Nucleus accumbens (tissue), 56 donors: ENCODE measurements around the gene KDF1.

Experiments
- DNase-seq, 56 donors: peaks; one replicate each; lab custom pipeline; 2025; lab: John Stamatoyannopoulos, UW

The KDF1 gene

DNA sequence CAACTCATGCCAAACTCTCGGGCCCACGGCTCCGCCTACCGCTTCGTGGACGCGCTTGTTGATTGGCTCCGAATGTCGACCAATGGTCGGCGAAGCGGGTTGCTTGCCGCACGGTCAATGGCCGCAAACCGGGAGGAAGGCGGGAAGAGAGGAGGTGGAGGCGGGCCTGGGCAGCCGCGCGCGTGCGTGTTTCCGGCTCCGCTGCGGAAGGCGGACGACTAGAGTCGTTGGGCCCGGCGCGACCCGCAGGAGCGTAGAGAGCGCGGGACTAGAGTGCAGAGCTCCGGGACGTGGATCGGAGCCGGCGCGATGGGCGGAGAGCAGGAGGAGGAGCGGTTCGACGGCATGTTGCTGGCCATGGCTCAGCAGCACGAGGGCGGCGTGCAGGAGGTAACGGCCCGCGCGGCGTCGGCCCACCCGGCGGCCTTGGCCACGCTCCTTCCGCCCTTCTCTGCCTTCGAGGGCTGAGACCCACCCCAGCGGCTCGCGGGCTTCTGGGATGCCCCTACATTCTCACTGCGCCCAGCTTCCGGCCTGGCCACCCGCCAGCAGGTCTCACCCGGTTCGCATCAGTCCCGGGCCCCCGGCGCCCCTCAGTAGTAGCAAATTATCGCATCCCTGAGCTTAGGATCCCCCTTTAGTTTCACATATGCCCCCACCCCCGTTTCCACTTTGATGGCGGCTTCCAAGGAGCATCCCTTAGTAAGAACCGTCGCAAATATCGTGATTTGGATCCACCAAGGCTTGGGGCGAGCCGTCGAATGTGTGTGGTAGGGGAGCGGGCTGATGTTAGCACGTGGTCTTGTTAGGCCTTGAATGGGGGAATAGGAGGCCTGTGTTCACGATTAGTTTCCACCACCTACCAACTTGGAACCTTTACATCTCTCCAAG, 38.5 kb downstream of the KDF1 start, which contains the start of gene NUDC:
Gene NUDC, plus strand, starts transcription at position 204 of the 891 bp plus-strand sequence. Its CDS starts 106 bp downstream, at position 310.
- DNase-seq, result peak; percentile 77 to 99 (median 97)

DNA sequence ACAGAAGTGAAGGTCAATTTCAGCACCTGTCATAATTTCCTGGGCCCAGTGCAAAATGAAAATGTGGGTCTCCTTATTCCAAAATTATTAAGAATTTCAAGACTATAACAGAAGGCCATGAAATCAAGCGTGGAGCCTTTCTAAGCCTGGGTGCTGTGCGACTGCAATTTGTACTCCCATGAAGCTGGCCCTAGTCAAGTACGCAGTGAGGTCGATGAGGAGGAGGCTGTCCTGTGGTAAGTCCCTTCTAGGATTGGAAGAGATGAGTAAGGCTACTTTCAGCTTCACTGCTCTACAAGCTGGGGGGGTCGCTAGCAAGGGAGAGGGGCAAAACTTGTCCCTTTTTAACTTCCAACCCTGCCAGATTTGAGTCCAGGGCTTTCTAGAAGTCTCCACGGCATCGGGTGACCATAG, 39.1 kb downstream of the KDF1 start:
- DNase-seq, result peak in 1 of 56 donors; percentile 27

GRCh38 chr1:26915204-26915842, 44.9 kb downstream of the KDF1 start:
- DNase-seq, result no peak

DNA sequence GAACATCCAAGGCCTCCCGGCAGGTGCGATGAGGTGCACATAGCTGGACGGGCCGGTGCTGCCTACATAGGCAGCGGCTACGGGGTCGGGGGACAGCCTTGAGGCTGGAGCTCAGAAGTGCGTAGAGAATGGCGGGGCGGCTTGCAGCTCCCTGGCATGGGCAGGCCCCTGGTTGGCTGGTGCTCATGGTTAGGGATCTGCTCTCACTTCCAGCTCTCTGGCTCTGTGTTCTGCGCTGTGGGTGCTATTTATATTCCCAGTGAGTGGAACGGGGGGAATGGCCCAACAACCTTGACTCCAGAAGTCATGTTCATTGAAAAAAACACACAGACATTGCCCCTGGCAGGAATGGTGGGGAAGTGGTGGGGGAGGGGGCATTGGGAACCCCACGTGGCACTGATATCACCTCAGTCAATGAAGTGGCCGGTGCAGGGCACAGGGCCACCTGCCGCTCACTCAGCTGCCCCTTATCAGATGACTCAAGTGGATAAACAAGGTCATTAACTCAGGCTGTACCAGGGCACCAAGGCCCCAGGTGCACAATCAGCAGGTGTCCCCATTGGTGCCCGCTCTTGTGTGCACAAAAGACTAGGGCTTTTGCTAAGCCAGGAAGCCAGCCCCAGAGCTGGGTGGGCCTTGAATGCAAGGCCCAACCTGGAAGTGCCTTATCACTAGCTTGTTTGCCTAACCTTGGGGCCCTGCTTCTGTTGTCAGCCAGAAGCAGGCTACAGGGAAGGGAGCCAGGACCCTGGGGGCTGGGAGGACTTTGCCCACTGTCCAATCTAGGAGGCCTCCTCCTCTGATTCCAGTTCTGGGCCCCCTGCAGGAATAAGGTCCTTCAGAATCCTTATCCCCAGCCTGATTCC, 46.3 kb downstream of the KDF1 start, which contains the start of gene NR0B2:
Gene NR0B2, minus strand, starts transcription at position 222 of the 866 bp plus-strand sequence. Its CDS starts 35 bp downstream, at position 187.
- no peak for DNase-seq

DNA sequence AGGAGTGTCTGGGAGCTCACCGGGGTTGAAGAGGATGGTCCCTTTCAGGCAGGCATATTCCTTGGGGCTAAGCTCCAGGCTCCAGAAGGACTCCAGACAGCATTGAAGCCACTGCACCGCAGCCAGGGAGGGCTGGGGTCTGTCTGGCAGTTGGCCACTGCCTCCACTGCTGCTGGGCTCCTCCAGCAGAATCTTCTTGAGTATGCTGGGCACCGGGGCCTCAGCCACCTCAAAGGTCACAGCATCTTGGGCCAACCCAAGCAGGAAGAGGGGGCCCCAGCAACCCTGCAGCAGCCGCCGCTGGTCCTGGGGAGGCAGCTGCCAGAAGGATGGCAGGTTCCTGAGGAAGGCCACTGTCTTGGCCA, 46.9 kb downstream of the KDF1 start:
- no peak for DNase-seq

- DNase-seq, result no peak
Observed at GRCh38 chr1:26912147-26912490, 48.1 kb downstream of the KDF1 start.

GRCh38 chr1:26911399-26912146, 48.7 kb downstream of the KDF1 start:
- no peak for DNase-seq

DNA sequence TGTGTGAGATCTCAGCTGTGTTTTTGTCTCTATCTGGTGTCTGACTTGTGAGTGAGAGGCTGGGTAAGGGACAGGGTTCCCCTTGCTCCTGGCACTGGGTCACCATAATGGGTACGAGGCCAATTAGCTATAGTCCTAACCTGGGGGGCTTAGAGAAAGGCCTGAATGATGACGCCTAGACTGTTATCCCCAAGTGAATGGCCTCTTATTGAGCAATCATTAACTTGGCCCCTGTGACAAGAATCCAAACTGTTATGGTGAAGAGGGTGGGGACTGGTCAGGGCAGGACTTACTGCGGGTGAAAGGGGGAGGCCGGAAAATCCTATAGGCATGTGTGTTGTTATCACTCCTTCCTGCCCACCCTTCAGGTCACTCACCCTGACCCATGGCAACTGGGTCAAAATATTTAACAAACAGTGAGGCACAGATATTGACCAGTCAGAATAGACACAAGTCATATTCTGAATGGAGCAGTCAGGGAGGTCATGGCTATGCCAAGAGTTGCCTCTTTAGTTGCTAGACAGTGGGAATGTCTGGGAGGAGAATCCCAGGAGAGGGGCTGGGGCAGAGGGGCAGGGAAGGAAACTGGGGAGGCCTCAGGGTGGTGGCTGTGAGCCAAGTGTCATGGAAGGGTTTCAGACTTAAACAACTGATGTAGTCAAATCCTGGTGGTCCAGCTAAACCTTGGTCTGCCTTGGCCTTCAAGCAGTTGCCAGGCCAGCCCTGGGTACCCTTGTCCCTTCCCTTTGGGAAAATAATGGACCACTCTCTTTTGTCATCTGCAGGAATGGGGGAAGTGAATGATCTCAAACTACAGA, 49.7 kb downstream of the KDF1 start:
- DNase-seq, result no peak

DNA sequence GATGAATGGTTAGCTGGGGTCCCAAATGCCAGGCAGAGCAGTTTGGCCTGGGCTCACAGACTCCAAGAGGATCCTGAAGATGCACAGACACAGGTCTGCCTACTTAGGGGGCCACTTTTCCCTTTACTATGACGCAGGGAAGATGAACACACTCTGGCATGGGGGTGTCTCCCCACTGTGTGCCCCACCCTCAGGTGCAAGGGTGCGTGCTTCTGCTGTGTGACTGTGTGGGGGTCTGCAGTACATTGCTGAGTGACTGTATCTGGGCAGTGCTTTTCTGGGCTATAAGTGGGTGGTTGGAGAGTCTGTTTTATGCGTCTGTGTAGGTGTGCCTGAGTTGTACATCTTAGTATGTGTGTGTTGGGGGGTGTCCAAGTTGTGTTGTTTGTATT, 50.3 kb downstream of the KDF1 start:
- no peak for DNase-seq

DNA sequence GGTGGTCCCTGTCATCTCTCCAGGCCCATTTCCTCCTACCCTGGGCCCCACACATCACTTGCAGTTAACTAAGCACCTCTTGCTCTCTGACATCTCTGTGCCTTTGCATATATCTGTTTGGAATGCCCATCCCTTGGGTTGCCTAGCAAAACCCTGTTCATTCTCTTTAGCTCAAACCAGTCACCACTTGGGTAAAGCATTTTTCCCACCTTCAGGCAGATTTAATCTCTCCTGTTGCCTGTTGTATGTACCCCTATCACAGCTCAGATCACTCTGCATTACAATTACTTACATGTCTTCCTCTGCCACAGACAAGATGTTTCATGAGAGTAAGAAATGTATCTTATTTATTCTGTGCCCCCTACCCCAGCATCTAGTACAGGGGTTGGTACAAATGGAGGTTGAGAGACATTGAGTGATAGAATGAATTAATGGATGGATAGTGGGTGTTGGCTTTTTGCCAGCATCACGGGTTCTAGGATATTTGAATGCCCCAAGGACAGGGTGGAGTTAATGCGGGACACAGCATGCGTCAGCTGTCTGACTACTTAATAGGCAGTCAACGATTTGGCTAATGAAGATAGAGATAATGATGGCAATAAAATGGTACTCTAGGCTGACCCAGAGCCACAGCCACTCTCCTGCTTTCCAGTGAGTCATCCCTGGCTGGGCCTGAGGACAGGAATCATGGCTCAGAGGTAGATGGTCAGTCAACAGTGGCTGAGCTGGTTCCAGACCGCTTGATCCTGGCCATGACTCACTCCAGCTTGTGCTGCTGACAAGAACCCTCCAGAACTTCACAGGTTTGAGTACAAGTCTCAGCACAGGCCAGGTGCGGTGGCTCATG, 53.0 kb downstream of the KDF1 start:
- DNase-seq, result peak in 1 of 56 donors; percentile 14

GRCh38 chr1:26900815-26901511, 59.3 kb downstream of the KDF1 start:
- no peak for DNase-seq

DNA sequence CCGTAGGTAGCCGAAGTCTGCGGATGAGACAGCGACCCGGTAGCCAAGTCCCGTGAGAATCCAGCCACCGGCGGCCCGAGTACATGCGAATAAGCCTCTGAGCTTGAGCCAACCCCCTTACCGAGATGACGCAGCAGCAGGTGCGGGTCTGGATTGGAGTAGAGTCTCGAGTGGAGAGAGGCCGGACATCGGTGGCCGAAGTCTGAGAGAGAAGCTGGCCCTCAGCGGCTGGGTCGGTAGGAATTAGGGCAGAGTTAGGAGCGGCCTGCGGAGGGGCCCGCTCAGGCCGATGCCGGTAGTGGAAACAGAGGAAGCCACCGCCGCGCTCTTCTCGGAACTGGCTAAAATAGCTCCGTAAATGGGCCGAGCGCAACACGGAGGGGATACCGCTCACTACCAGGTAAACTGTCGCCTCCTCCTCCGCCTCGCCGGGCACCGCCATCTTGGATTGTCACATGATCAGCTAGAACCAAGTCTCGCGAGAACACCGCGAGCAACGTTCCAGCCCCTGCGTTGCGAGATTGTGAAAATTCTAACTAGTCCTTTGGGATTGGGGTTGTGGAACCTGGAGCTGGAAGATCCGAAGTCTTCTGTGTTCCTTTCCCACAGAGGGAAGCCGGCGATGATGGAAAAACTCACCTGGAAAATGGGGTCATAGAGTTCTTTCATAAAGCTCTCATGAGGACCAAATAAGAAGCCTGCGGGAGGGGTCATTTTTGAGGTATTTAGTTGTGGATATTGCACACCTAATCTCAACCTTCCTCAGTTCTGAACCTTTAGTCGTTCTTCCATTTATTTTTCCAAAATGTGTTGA, 60.1 kb downstream of the KDF1 start, which contains the start of gene GPATCH3:
Gene GPATCH3, minus strand, starts transcription at position 467 of the 814 bp plus-strand sequence. Its CDS starts 25 bp downstream, at position 442.
- peak in 54 of 56 donors; percentile 30 to 93 (median 76) for DNase-seq
